HEK293 (cell line): ENCODE results near the gene ACTG1.

Experiments used
- BCL11B ChIP-seq: fragments of 450-650 bp; formaldehyde crosslinking; IDR thresholded peaks from 2 replicates; pipeline ENCODE4 v1.5.1; 2016; ENCODE audit warnings: low read depth, missing biosample characterization, missing genetic modification characterization
- HOXD13 ChIP-seq: sonication (generic); formaldehyde crosslinking; IDR thresholded peaks from 2 replicates; pipeline ENCODE4 v1.8.0; 2022; ENCODE audit warnings: missing genetic modification reagents, borderline replicate concordance
- MYNN ChIP-seq: fragments of 450-650 bp; formaldehyde crosslinking; IDR thresholded peaks from 2 replicates; pipeline ENCODE4 v1.5.1; 2016; ENCODE audit warnings: missing biosample characterization, missing genetic modification characterization, borderline replicate concordance
- PRDM2 ChIP-seq: fragments of 450-650 bp; formaldehyde crosslinking; IDR thresholded peaks from 2 replicates; pipeline ENCODE4 v1.5.1; 2016; ENCODE audit warnings: missing biosample characterization, missing genetic modification characterization, borderline replicate concordance
- RBAK ChIP-seq: fragments of 450-650 bp; formaldehyde crosslinking; IDR thresholded peaks from 2 replicates; pipeline ENCODE4 v1.5.1; 2016; ENCODE audit warnings: missing biosample characterization, missing genetic modification characterization
- REST ChIP-seq: fragments of 450-650 bp; formaldehyde crosslinking; IDR thresholded peaks from 2 replicates; pipeline ENCODE4 v1.5.1; 2016; ENCODE audit warnings: missing biosample characterization, missing genetic modification characterization
- ZNF404 ChIP-seq: fragments of 450-650 bp; formaldehyde crosslinking; IDR thresholded peaks from 2 replicates; pipeline ENCODE4 v1.5.1; 2017; ENCODE audit warnings: missing biosample characterization, missing genetic modification characterization
- ZNF514 ChIP-seq: fragments of 450-650 bp; formaldehyde crosslinking; IDR thresholded peaks from 2 replicates; pipeline ENCODE4 v1.5.1; 2016; ENCODE audit warnings: missing biosample characterization, missing genetic modification characterization
- ZNF521 ChIP-seq: fragments of 450-650 bp; formaldehyde crosslinking; IDR thresholded peaks from 2 replicates; pipeline ENCODE4 v1.5.1; 2017; ENCODE audit warnings: missing biosample characterization, mild to moderate bottlenecking, missing genetic modification characterization
- ZNF610 ChIP-seq: fragments of 450-650 bp; formaldehyde crosslinking; IDR thresholded peaks from 2 replicates; pipeline ENCODE4 v1.5.1; 2016; ENCODE audit warnings: missing biosample characterization, missing genetic modification characterization, borderline replicate concordance
- ZNF76 ChIP-seq: fragments of 450-650 bp; formaldehyde crosslinking; IDR thresholded peaks from 2 replicates; pipeline ENCODE4; 2016; ENCODE audit warnings: low read depth, missing biosample characterization, missing genetic modification characterization, borderline replicate concordance
- ZNF768 ChIP-seq: fragments of 450-650 bp; formaldehyde crosslinking; IDR thresholded peaks from 2 replicates; pipeline ENCODE4 v1.5.1; 2018; ENCODE audit warnings: missing biosample characterization, mild to moderate bottlenecking, missing genetic modification characterization
- ZSCAN16 ChIP-seq: fragments of 450-650 bp; formaldehyde crosslinking; IDR thresholded peaks from 2 replicates; pipeline ENCODE4 v1.5.1; 2016; ENCODE audit warnings: missing biosample characterization, missing genetic modification characterization
- TF ChIP-seq, protein P1 (sequence below): fragments of 450-650 bp; formaldehyde crosslinking; IDR thresholded peaks from 2 replicates; pipeline ENCODE4 v1.5.1; 2016; ENCODE audit warnings: missing biosample characterization, missing genetic modification characterization

Gene ACTG1

GRCh38 chr17:81552244-81553017 lies 39.8 kb upstream of the ACTG1 start, which contains the start of gene FAAP100 (continued):
- no peak for TF ChIP-seq REST (tag by site-specific recombination)
- TF ChIP-seq BCL11B (tag by site-specific recombination) = no peak; the same call in 1 of the 2 replicates
- TF ChIP-seq ZNF76 (tag by site-specific recombination) = no peak
- TF ChIP-seq PRDM2 (tag by site-specific recombination) = no peak
- TF ChIP-seq MYNN (tag by site-specific recombination) = no peak
- no peak for TF ChIP-seq RBAK
- no peak for TF ChIP-seq ZNF514
- TF ChIP-seq ZNF404 = no peak
- no peak for TF ChIP-seq ZNF610 (tag by site-specific recombination)
- no peak for TF ChIP-seq ZNF768 (tag by site-specific recombination)
- TF ChIP-seq, protein P1, sequence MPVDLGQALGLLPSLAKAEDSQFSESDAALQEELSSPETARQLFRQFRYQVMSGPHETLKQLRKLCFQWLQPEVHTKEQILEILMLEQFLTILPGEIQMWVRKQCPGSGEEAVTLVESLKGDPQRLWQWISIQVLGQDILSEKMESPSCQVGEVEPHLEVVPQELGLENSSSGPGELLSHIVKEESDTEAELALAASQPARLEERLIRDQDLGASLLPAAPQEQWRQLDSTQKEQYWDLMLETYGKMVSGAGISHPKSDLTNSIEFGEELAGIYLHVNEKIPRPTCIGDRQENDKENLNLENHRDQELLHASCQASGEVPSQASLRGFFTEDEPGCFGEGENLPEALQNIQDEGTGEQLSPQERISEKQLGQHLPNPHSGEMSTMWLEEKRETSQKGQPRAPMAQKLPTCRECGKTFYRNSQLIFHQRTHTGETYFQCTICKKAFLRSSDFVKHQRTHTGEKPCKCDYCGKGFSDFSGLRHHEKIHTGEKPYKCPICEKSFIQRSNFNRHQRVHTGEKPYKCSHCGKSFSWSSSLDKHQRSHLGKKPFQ = no peak; the same call in 1 of the 2 replicates
- TF ChIP-seq ZSCAN16 = no peak
- no peak for TF ChIP-seq ZNF521
- no peak for TF ChIP-seq HOXD13 (CRISPR knock-in tag)
